ENCODE data around the gene APCDD1L.

GRCh38 chr20:58480551-58481336 lies 34.5 kb downstream of the APCDD1L start:
- no peak for TF ChIP-seq CTCF (IDR thresholded peaks at IDR 0.05)
- no peak for TF ChIP-seq POLR2A (IDR thresholded peaks at IDR 0.05)

All from esophagus squamous epithelium (tissue), 4 donors.